Pancreas (tissue), 10 donors: ENCODE data around the gene DNAAF5. TPM values are rescaled to one million over a fixed set of nuclear protein-coding genes. Genes with fewer than 3 reads are reported as not detected.

Experiments
- ATAC-seq, 4 donors: fragments of 200-7000 bp; cut with Tn5 transposase; one replicate each; pipeline versions ENCODE4 v1.8.0 to v1.9.1; 2020; ENCODE audit warnings: mild to moderate bottlenecking in 4 of 4, moderate library complexity in 4 of 4
- DNase-seq, 6 donors: peaks; one replicate each; pipeline ENCODE4 v3.0.0-alpha.2; 2020
- FAIRE-seq: peaks from 2 replicates; lab custom pipeline; 2012; peaks lifted over from hg19 to GRCh38; lab: Jason Lieb, UNC
- H3K27ac ChIP-seq, 4 donors: fragments of 200-600 bp; sonication (generic); 1 replicate in 3 of 4; 2 replicates in 1 of 4; pipeline versions ENCODE4 v1.5.0 to v1.8.0; 2020
- H3K27me3 ChIP-seq, 4 donors: fragments of 200-600 bp; one replicate each; pipeline ENCODE4 v1.8.0; 2021
- H3K36me3 ChIP-seq, 3 donors: fragments of 200-600 bp; sonication (generic) in 1 of 3; one replicate each; pipeline versions ENCODE4 v1.5.0 to v1.8.0; 2020 to 2021
- H3K4me1 ChIP-seq, 3 donors: fragments of 200-600 bp; one replicate each; pipeline ENCODE4 v1.8.0; 2021
- H3K4me3 ChIP-seq, 4 donors: fragments of 200-600 bp; sonication (generic) in 2 of 4; one replicate each; pipeline versions ENCODE4 v1.5.0 to v1.8.0; 2020 to 2021
- H3K9me3 ChIP-seq, 4 donors: fragments of 200-600 bp; one replicate each; pipeline ENCODE4 v1.8.0; 2021
- WGBS, 2 donors: extraction: QIAGEN DNeasy Blood & Tissue Kit; methylation state at CpG; one replicate each; pipeline ENCODE4 v1.1.7; 2013; 5-methylcytosine and 5-hydroxymethylcytosine counted together
- intact Hi-C, 3 donors: fragments of 100-400 bp; cut with DNase I; formaldehyde crosslinking; loops; one replicate each; pipeline versions ENCODE4 v1.11.1 to v1.14.2; 2022
- polyA plus RNA-seq, 2 donors: library from polyadenylated mRNA; stranded (reverse); fragments of 200-250 nt; gene quantifications; one replicate each; pipeline ENCODE4 v1.2.3, GENCODE V29; 2013
- total RNA-seq, 6 donors: library from RNA; stranded (reverse); fragmentation: NEBNext Ultra II Directional in 4 of 6; extraction: Animal tissue kit (Norgen Biotek cat#: 25700) in 4 of 6; gene quantifications; one replicate each; pipeline versions ENCODE4 v1.2.1 to v1.2.4, GENCODE V29; 2021 to 2023
- TF ChIP-seq, protein P1 (sequence below), 4 donors: fragments of 200-600 bp; sonication (generic) in 3 of 4; IDR thresholded peaks; one replicate each; pipeline versions ENCODE4 v1.5.0 to v1.8.0; 2021; ENCODE audit warnings: antibody characterized with exemption in 4 of 4
- donor health status: healthy with polysubstance abuse.
- donor health status: DM: no; HTN: no; CAD: no; lungs with moderate emphysema.
- donor health status: DM: no; HTN: no; CAD: no.
- donor health status: control.
- donor health status: control.
- donor health status: Bipolar disorder and iron deficiency.
- donor health status: DM: yes; HTN: yes; CAD: no.
- donor health status: DM: no; HTN: no; CAD: no.
- donor health status: DM: no; HTN: no; CAD: no.
- donor health status: DM: yes; HTN: yes; CAD: no.

Gene DNAAF5
- total and polyA plus RNA-seq, 8 donors: 7.7 to 16.6 (median 11.8) TPM

DNA sequence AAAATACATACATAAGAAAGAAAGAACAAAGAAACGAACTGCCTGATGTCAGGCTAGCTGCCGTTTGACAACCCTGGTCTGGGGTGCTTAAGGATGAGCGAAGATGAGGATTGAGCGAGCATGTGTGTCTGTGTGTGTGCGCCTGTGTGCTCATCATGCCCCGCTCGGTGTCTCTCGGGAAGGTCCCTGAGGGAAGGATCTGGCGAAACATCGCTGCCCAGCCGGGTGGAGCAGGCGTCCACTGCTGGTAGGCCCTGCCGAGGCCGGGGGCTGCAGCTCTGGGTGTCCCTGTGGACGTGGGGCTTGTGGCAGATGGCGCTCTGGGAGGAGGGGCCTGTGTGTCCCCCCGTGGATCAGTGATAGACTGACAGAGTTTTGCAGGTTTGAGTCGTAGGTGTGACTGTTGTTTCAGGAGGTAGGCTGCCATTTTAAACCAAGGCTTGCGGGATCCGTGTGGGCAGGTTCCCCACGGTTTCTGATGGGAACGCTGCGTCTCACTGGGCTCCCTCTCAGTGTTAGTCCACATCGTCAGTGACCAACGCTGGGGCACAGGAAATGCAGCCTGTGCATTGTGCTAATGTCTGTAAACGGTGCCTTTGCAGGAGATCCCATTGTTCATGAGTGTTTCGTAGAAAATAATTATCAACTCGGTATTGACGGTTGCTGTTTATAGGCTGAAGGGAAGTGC lies 99.9 kb downstream of the DNAAF5 start:
- TF ChIP-seq, protein P1, sequence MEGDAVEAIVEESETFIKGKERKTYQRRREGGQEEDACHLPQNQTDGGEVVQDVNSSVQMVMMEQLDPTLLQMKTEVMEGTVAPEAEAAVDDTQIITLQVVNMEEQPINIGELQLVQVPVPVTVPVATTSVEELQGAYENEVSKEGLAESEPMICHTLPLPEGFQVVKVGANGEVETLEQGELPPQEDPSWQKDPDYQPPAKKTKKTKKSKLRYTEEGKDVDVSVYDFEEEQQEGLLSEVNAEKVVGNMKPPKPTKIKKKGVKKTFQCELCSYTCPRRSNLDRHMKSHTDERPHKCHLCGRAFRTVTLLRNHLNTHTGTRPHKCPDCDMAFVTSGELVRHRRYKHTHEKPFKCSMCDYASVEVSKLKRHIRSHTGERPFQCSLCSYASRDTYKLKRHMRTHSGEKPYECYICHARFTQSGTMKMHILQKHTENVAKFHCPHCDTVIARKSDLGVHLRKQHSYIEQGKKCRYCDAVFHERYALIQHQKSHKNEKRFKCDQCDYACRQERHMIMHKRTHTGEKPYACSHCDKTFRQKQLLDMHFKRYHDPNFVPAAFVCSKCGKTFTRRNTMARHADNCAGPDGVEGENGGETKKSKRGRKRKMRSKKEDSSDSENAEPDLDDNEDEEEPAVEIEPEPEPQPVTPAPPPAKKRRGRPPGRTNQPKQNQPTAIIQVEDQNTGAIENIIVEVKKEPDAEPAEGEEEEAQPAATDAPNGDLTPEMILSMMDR (IDR thresholded peaks at IDR 0.05): no peak
- Histone ChIP-seq H3K27me3 (no peaks in the 10 kb centered on the region), H3K9me3 (no peaks in the 10 kb centered on the region), H3K36me3 (no peaks in the 10 kb centered on the region), H3K4me1 (peaks cover 18 to 30% (median 20%) of the 10 kb centered on the region in 3 donors), H3K27ac (peak overlapping the region in 2 of 4 donors; percentile 5), H3K4me3 (no peak overlapping the region)
- DNase-seq (peak in 1 of 6 donors; percentile 43), FAIRE-seq (no peak), ATAC-seq (peak in 1 of 4 donors; percentile 4)
- WGBS, 2 donors: 81 to 85% methylated on average over 29 of the region's 29 CpGs
- intact Hi-C loops: no loop called here

DNA sequence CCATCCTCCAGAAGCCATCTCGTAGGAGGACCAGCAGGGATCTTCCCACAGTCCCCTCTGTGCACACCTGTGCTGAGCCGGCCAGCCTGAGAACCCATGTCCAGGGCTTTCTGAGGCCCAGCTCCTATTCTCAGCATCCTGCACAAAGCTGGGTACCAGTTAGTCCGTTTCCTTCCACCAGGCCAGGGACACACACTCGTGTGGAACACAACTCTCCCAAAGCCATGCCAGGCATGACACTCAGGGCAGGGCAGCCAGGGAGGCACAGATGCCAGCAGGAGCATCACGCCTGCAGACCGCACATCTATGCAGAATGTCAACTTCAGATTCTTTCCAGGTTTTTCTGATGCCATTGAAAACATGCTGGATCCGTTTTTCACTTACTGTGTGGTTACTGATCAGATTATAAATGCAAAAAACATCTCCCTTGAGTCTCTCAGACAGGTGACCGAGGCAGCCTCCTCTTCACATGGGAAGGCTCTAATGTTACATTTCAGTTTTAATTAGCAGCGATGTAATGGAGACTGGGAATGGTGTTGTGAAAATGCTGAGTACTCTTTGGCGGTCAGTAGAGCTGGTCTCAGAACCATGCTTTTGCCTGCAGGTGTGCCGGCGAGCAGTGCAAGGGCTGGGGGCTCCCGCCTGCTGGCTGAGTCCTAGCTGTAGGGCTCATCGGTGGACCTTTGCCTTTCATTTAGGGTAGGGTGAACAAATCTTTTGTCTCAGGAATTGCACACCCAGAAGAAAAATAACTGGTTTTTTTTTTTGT lies 102.5 kb downstream of the DNAAF5 start:
- FAIRE-seq (no peak), ATAC-seq (no peak), DNase-seq (peak in 1 of 6 donors; percentile 31)
- no peak overlapping the region for H3K27ac ChIP-seq
- TF ChIP-seq, protein P1 (IDR thresholded peaks at IDR 0.05): no peak
- intact Hi-C loops: no loop called here
- WGBS, 2 donors: 91% methylated on average over 14 of the region's 14 CpGs
- no peaks in the 10 kb centered on the region for H3K36me3 ChIP-seq
- H3K27me3 ChIP-seq: no peaks in the 10 kb centered on the region
- no peaks in the 10 kb centered on the region for H3K9me3 ChIP-seq
- no peak overlapping the region for H3K4me3 ChIP-seq
- H3K4me1 ChIP-seq: peaks cover 20 to 32% (median 27%) of the 10 kb centered on the region in 3 donors

DNA sequence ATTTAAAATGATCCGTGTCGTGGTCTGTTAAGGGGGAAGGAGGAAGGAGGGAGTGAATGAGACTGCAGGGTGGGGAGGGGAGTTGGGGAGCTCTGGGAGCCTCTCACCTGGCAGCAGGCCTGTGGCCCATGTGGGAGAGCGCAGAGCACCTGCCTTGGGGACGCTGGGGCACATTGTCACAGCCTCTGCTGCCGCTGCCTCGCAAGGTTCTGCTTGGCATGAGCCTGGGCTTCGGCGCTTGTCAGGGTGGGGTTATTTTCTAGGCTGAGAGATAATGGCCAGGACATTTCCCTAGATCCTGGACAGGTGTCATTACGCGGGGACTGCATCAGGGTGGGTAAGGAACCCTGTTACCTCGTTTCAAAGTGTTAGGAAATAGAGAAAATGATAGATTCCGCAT lies 103.6 kb downstream of the DNAAF5 start:
- no peaks in the 10 kb centered on the region for H3K9me3 ChIP-seq
- WGBS, 2 donors: 71 to 73% methylated on average over 12 of the region's 12 CpGs
- H3K4me3 ChIP-seq: no peak overlapping the region
- no peaks in the 10 kb centered on the region for H3K36me3 ChIP-seq
- FAIRE-seq: no peak
- peak in 1 of 6 donors; percentile 19 for DNase-seq
- TF ChIP-seq, protein P1 (IDR thresholded peaks at IDR 0.05): no peak
- peak overlapping the region in 3 of 4 donors; percentile 60 to 93 (median 90) for H3K27ac ChIP-seq
- intact Hi-C loops: no loop called here
- H3K27me3 ChIP-seq: no peaks in the 10 kb centered on the region
- H3K4me1 ChIP-seq: peaks cover 20 to 27% (median 27%) of the 10 kb centered on the region in 3 donors
- no peak for ATAC-seq

DNA sequence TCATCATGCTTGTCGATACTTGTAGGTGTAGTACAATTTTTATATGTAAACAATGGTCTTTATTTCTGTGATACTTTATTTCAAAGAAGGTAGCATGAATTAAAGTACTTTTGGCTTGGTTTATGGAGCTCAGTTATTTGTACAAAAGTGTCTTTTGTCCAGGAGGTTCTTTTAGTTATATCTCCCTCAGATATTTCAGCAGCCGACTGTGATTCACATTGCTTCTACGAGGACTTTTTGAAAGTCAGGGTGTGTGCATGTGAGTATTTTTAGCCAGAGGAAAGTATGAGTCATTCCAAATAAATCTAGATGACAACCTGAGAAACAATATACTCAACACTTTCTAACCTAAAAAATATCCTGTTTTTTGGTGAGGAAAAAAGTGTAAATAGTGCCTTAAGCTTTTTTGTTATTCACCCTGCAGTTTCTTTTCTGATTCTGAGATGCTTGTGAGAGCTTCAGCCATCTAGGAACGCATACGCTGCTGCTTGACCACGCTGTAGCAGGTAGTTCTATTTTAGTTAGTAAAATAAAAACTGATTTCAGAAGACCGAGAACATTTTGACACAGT lies 105.2 kb downstream of the DNAAF5 start:
- intact Hi-C loops: no loop called here
- Histone ChIP-seq H3K4me3 (peak overlapping the region in 1 of 4 donors; percentile 9), H3K4me1 (peaks cover 20 to 27% (median 27%) of the 10 kb centered on the region in 3 donors), H3K27me3 (no peaks in the 10 kb centered on the region), H3K9me3 (no peaks in the 10 kb centered on the region), H3K36me3 (peaks cover 0 to 10% (median 0%) of the 10 kb centered on the region in 3 donors), H3K27ac (peak overlapping the region; percentile 54 to 93 (median 75))
- DNase-seq: peak in 1 of 6 donors; percentile 4
- TF ChIP-seq, protein P1 (IDR thresholded peaks at IDR 0.05): no peak
- WGBS, 2 donors: 10 to 14% methylated on average over 7 of the region's 7 CpGs
- ATAC-seq: peak; percentile 80 to 91 (median 85)
- FAIRE-seq: peak; percentile 80
